ENCODE results near the gene EMX1. TPM values are rescaled to one million over a fixed set of nuclear protein-coding genes. Genes with fewer than 3 reads are reported as not detected.

The EMX1 gene
- not detected for total RNA-seq

DNA sequence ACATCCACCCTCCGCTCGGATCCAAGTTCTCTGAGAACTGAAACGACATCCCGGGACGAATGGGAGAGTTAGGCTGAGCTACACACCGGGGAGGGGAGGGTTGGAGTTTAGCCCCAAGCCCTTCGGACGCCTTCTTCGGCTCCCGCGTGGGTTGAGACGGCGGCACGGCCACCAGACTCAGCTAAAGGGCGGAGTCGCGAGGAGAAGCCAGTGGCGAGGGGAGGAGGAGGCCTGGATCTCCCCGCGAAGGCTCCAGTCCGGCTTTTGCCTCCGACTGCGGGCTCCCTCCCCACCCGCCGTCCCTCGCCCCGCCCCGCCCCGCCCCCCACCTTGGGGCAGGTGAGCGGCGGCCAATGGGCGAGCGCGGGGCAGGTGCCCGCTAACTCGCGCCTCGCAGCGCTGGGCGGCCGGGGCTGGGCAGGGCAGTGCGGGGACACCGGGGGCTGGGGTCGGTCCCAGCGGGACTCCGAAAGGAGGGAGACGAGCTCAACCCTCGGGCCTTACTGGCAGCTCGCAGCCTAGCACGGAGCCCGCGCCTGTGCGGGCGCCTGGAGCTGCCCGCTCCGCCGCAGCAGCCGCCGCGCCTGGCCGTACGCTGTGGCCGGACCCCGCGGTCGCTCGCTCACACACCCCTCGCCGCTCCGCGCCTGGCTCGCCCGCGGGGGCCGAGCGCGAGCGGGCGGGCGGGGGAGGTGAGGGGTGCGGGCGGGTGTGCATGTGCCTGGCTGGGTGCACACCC is at the start of gene EMX1:
Gene EMX1 (plus strand): TSS at position 382 of the 739 bp plus-strand sequence. CDS start 334 bp downstream, at position 716.
- Mint-ChIP-seq H3K9me3 (no peaks in the 10 kb centered on the region), H3K27me3 (peaks cover 81% of the 10 kb centered on the region), H3K36me3 (ENCODE audit: low read depth) (no peaks in the 10 kb centered on the region), H3K4me3 (peak within 1 kb of the TSS; percentile 58), H3K4me1 (peaks cover 28% of the 10 kb centered on the region), H3K27ac (peak within 1 kb of the TSS; percentile 16)
- DNase-seq = peak; percentile 32
- CTCF ChIA-PET = interaction anchor here (0.7 to 1.3 kb wide), 4 partner anchors 9 to 58 kb away, joined by 3 to 4 read pairs (median 3); no protein-coding TSS in a partner anchor
- POLR2A ChIA-PET = interaction anchor here (0.6 to 2.1 kb wide), 5 partner anchors 8 to 1708 kb away, joined by 3 to 11 read pairs (median 3); no protein-coding TSS in a partner anchor

DNA sequence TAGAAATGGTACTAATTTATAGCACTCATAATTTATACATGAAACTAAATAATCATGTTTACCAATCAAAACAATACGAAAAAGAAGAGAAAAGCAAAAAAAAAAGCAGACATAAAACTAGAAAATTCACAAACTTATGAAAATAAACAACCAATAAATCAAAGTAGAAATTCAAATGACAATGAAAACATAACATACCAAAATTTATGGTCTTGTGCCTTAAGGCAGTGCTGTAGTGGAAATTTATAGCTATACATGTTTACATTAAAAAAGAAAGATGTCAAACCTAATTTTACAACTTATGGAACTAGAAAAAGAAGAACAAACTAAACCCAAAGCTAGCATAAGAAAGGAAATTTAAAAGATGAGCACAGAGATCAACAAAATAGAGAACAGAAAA is 46.3 kb upstream of the EMX1 start:
- CTCF ChIA-PET = interaction anchor here (0.8 to 3.1 kb wide), 4 partner anchors 9 to 22 kb away, joined by 3 to 14 read pairs (median 5); partner anchors contain the start of gene SPR
- Mint-ChIP-seq H3K27me3 (peaks cover 51% of the 10 kb centered on the region), H3K36me3 (ENCODE audit: low read depth) (no peaks in the 10 kb centered on the region), H3K4me1 (no peaks in the 10 kb centered on the region), H3K27ac (no peak overlapping the region), H3K9me3 (no peaks in the 10 kb centered on the region), H3K4me3 (no peak overlapping the region)
- POLR2A ChIA-PET = no interaction called here
- DNase-seq = no peak

DNA sequence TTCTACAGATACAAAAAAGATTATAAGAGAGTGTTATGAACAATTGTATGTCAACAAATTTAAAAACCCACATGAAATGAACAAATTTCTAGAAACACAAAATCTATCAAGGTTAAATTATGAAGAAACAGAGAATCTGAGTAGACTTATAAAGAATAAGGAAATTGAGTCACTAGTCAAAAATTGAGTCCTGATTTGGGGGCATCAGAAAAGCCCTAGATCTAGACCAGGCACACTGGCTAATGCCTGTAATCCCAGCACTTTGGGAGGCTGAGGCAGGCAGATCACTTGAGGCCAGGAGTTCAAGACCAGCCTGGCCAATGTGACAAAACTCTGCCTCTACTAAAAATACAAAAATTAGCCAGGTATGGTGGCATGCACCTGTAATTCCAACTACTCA is 45.4 kb upstream of the EMX1 start:
- peaks cover 50% of the 10 kb centered on the region for H3K27me3 Mint-ChIP-seq

DNA sequence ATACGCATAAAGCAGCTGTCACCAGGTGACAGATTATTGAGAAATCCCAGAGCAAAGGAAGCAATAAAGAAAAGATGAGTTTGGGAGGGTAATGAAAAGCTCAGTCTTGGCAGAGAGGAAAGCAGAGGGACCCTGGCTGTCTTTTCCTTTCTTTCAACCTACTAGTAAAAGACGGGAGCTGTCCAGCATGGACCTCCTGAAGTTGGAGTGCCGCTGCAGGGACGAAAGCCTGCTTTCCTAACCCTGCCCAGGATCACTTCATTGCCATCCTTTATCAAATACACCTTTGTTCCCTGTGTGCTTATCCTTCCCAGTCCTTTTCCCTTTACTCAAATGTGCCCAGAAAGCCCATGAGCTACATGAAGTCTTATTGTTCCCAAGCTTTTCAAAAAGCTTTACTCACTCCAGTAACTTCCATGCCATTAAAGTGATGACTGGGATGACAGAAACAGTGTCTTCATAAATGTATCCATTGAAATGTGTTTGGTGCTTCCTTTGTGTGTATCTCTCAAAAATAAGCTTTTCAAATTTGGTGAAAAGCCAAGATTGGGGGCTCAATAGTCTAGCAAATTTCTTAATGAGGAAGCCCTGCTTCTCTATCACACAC is 33.9 kb upstream of the EMX1 start:
- no peak overlapping the region for H3K27ac Mint-ChIP-seq
- H3K4me1 Mint-ChIP-seq = peaks cover 6% of the 10 kb centered on the region
- H3K27me3 Mint-ChIP-seq = peaks cover 50% of the 10 kb centered on the region
- H3K36me3 Mint-ChIP-seq (ENCODE audit: low read depth) = no peaks in the 10 kb centered on the region
- no peaks in the 10 kb centered on the region for H3K9me3 Mint-ChIP-seq
- CTCF ChIA-PET = interaction anchor here (0.8 kb wide), 1 partner anchor 14 kb away, joined by 3 read pairs; no protein-coding TSS in a partner anchor
- DNase-seq = peak; percentile 31
- POLR2A ChIA-PET = no interaction called here
- no peak overlapping the region for H3K4me3 Mint-ChIP-seq

More for the DNA sequence above, 45.4 kb upstream of the EMX1 start:
- Mint-ChIP-seq H3K4me1 (no peaks in the 10 kb centered on the region), H3K27ac (no peak overlapping the region), H3K36me3 (ENCODE audit: low read depth) (no peaks in the 10 kb centered on the region), H3K9me3 (no peaks in the 10 kb centered on the region), H3K4me3 (no peak overlapping the region)
- ChIA-PET POLR2A (no interaction called here), CTCF (interaction anchor here (0.8 to 3.1 kb wide), 4 partner anchors 10 to 21 kb away, joined by 3 to 14 read pairs (median 5); partner anchors contain the start of gene SPR)
- no peak for DNase-seq

DNA sequence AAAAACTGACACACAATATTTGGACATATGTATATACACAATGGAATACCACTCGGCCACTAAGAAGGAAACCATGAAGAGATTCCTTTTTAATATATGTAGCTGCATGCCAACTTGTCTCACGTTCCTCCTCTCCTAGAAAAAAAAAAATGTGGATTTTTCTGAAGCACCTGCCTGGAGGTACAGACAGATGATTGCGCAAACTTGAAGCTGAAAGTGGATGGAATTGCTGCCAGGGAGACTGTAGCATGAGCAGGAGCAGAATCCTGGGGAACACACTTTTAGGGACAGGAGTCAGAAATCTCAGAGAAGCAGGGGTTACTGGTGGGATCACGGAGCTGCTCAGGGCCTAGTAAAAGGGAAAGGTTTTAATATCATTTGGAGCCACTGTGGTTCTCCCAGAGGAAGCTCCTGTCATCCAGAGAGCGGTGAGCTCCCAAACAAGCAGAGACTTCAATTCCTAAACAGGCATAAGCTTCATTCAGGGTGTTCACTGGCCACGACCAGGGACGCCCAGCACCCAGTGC is 30.8 kb upstream of the EMX1 start:
- POLR2A ChIA-PET = no interaction called here
- CTCF ChIA-PET = interaction anchor here (1.0 to 3.1 kb wide), 11 partner anchors 15 to 407 kb away, joined by 3 to 15 read pairs (median 6); partner anchors contain the start of gene EGR4

DNA sequence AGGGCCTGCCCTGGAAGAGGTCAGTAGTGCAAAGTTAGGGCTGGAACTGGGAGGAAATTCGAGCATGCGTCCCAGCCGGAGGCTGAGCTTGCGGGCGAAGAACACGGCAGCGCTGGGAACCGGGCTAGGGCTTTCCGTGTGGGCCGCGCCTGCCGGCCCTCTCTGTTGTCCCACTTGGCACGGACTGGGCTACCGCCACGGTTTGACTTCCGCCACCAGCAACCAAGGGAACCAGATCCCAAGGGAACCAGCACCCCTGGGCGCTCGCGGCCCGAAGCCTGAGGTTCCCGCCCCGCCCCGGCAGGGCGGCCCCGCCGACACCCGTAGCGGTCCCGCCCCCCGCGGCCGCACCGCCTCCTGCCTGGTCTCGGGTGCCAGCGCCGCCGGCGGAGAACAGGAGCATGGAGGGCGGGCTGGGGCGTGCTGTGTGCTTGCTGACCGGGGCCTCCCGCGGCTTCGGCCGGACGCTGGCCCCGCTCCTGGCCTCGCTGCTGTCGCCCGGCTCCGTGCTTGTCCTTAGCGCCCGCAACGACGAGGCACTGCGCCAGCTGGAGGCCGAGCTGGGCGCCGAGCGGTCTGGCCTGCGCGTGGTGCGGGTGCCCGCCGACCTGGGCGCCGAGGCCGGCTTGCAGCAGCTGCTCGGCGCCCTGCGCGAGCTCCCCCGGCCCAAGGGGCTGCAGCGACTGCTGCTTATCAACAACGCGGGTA is 30.1 kb upstream of the EMX1 start, which contains the start of gene SPR:
Gene SPR (plus strand): TSS at position 377 of the 708 bp plus-strand sequence. CDS start 25 bp downstream, at position 402.
- H3K4me3 Mint-ChIP-seq = peak within 1 kb of the TSS; percentile 60
- H3K27me3 Mint-ChIP-seq = peaks cover 48% of the 10 kb centered on the region
- peak; percentile 69 for DNase-seq
- H3K27ac Mint-ChIP-seq = no peak within 1 kb of the TSS
- ChIA-PET POLR2A (interaction anchor here (0.8 kb wide), 1 partner anchor 82 kb away, joined by 3 read pairs; no protein-coding TSS in a partner anchor), CTCF (interaction anchor here (1.0 to 3.1 kb wide), 23 partner anchors 9 to 406 kb away, joined by 3 to 15 read pairs (median 4); partner anchors contain the start of gene EGR4)
- H3K36me3 Mint-ChIP-seq (ENCODE audit: low read depth) = no peaks in the 10 kb centered on the region
- H3K9me3 Mint-ChIP-seq = no peaks in the 10 kb centered on the region
- H3K4me1 Mint-ChIP-seq = peaks cover 6% of the 10 kb centered on the region

More for the DNA sequence above, 30.8 kb upstream of the EMX1 start:
- H3K36me3 Mint-ChIP-seq (ENCODE audit: low read depth) = no peaks in the 10 kb centered on the region
- DNase-seq = no peak
- H3K9me3 Mint-ChIP-seq = no peaks in the 10 kb centered on the region
- H3K4me3 Mint-ChIP-seq = peak overlapping the region; percentile 56
- peaks cover 6% of the 10 kb centered on the region for H3K4me1 Mint-ChIP-seq
- H3K27ac Mint-ChIP-seq = no peak overlapping the region
- H3K27me3 Mint-ChIP-seq = peaks cover 54% of the 10 kb centered on the region

DNA sequence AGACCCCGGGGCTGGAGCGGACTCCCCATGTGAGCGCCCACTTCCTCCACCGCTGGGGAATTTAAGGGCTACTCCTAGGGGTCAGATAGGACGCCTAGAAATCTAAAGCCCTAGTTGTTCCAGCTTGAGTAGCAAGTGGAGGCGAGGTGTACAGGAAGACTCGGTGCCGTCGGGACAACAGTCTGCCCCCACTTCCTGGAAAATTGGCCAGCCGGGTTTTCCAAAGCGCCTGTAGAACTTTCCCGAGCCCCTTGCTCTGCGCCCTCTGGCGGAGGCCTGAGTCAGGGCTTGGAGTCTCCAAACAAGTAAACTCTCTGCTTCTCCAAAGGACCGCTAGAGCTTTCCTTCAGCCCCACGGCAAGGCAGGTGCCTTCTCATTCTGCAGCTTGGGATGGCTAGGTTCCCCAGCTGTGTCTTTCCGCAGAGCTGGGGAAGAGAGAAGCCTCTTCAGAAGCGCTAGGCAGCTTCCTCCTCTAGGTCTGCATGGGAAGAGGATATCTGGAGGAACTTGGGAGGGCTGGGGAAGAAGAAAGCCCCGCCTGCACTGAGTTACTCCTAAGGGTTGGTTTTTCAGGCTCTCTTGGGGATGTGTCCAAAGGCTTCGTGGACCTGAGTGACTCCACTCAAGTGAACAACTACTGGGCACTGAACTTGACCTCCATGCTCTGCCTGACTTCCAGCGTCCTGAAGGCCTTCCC is 29.4 kb upstream of the EMX1 start:
- peaks cover 48% of the 10 kb centered on the region for H3K27me3 Mint-ChIP-seq

DNA sequence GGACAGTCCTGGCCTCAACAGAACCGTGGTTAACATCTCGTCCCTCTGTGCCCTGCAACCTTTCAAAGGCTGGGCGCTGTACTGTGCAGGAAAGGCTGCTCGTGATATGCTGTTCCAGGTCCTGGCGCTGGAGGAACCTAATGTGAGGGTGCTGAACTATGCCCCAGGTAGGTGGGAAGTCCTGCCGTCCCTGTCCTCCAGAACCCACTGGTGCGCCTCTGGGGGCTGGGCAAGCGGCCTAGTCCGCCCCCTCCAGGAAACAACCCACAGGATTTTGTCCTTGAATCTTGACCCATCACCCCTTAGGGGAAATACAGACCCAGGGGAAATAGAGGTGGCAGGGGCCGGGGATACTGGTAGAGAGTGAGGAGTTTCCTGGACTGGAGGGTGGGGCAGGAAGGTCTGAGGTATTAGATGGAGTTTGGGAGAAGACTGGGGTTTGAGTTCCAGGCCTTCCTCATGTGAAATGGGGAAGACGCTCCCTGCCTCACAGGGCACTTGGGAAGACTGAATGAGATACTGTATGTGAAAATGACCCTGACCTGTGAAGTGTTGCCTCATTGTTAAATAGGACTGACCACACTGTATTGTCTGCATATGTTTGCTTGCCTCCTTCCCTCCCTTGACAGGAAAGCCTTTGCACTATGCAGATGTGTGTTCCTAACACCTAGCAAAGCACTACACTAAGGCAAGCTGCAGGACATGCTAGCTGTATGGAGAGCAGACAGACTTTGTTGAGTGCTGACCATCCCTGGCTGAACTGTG is 28.7 kb upstream of the EMX1 start:
- Mint-ChIP-seq H3K27ac (no peak overlapping the region), H3K36me3 (ENCODE audit: low read depth) (no peaks in the 10 kb centered on the region), H3K9me3 (no peaks in the 10 kb centered on the region), H3K4me1 (peaks cover 6% of the 10 kb centered on the region), H3K4me3 (peak overlapping the region; percentile 39), H3K27me3 (peaks cover 42% of the 10 kb centered on the region)
- POLR2A ChIA-PET = no interaction called here
- CTCF ChIA-PET = interaction anchor here (0.6 to 3.1 kb wide), 22 partner anchors 12 to 405 kb away, joined by 3 to 15 read pairs (median 4); partner anchors contain the start of gene EGR4
- DNase-seq = no peak

More for the DNA sequence above, 29.4 kb upstream of the EMX1 start:
- peak overlapping the region; percentile 60 for H3K4me3 Mint-ChIP-seq
- ChIA-PET CTCF (interaction anchor here (0.6 to 3.1 kb wide), 25 partner anchors 8 to 406 kb away, joined by 3 to 15 read pairs (median 4); partner anchors contain the start of gene EGR4), POLR2A (interaction anchor here (0.8 kb wide), 1 partner anchor 81 kb away, joined by 3 read pairs; no protein-coding TSS in a partner anchor)
- H3K27ac Mint-ChIP-seq = no peak overlapping the region
- H3K4me1 Mint-ChIP-seq = peaks cover 6% of the 10 kb centered on the region
- no peaks in the 10 kb centered on the region for H3K9me3 Mint-ChIP-seq
- H3K36me3 Mint-ChIP-seq (ENCODE audit: low read depth) = no peaks in the 10 kb centered on the region
- peak; percentile 54 for DNase-seq

DNA sequence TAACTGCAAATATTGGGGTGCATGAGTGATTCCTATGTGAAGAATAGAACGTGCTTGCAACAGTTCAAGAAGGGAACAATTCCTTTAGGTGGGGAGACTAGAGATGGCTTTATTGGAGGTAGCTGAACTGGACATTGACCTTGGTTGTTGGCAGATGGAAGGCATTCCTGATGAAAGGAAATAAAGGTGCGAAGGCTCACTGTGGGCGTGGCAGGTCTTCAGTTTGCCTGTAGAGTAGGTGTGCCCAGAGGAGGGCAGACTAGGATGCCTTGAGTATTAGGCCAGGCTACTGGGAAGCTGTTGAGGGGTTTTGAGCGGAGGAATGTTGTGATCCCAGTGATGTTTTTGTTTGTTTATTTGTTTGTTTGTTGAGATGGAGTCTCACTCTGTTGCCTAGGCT is 27.3 kb upstream of the EMX1 start:
- DNase-seq = no peak
- no peaks in the 10 kb centered on the region for H3K9me3 Mint-ChIP-seq
- H3K27me3 Mint-ChIP-seq = peaks cover 38% of the 10 kb centered on the region
- peaks cover 6% of the 10 kb centered on the region for H3K4me1 Mint-ChIP-seq
- POLR2A ChIA-PET = no interaction called here
- no peaks in the 10 kb centered on the region for H3K36me3 Mint-ChIP-seq (ENCODE audit: low read depth)
- H3K4me3 Mint-ChIP-seq = no peak overlapping the region
- CTCF ChIA-PET = interaction anchor here (1.1 to 7.5 kb wide), 3 partner anchors 64 to 287 kb away, joined by 4 to 171 read pairs (median 4); no protein-coding TSS in a partner anchor
- no peak overlapping the region for H3K27ac Mint-ChIP-seq

DNA sequence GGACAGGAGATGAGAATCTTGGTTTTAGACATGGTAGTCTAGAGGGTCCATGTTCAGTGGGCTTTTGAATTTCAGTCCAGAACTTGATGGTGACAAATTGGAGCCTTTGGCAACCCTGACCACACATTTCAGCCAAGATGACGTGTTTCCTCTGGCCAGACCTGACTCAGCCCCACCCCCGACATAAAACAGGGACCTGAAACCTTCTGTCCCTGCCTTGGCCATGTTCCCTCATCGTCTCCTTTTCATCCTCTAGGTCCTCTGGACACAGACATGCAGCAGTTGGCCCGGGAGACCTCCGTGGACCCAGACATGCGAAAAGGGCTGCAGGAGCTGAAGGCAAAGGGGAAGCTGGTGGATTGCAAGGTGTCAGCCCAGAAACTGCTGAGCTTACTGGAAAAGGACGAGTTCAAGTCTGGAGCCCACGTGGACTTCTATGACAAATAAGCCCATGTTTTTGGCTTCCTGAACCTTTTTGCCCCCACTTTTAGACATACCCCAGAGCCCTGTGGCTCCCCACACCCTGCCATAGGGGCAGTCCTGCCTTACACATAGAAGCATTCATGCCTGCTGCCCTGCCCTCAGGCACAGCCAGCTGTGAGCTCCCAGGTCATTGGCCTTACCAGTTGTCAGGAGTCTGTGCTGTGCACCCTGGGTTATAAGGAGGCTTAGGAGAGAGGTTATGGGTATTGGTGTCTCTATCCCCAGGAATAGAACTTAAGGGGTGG is 26.1 kb upstream of the EMX1 start:
- CTCF ChIA-PET = interaction anchor here (1.1 to 7.5 kb wide), 7 partner anchors 27 to 286 kb away, joined by 3 to 171 read pairs (median 20); no protein-coding TSS in a partner anchor
- no peak overlapping the region for H3K27ac Mint-ChIP-seq
- H3K4me1 Mint-ChIP-seq = peaks cover 10% of the 10 kb centered on the region
- H3K36me3 Mint-ChIP-seq (ENCODE audit: low read depth) = no peaks in the 10 kb centered on the region
- no peak overlapping the region for H3K4me3 Mint-ChIP-seq
- POLR2A ChIA-PET = no interaction called here
- peaks cover 37% of the 10 kb centered on the region for H3K27me3 Mint-ChIP-seq
- no peaks in the 10 kb centered on the region for H3K9me3 Mint-ChIP-seq
- DNase-seq = no peak
